ENCODE data around the gene ANGPTL3. TPM values are rescaled to one million over a fixed set of nuclear protein-coding genes. Genes with fewer than 3 reads are reported as not detected.

ANGPTL3 gene
- total RNA-seq, 4 donors from 2014 or later: not detected

GRCh38 chr1:62612770-62613169 is 15.4 kb downstream of the ANGPTL3 start:
- no peak for TF ChIP-seq CTCF (IDR thresholded peaks at IDR 0.05; ENCODE audit: low read depth)

GRCh38 chr1:62613325-62613727 is 16.0 kb downstream of the ANGPTL3 start:
- no peak for TF ChIP-seq CTCF (IDR thresholded peaks at IDR 0.05; ENCODE audit: low read depth)

GRCh38 chr1:62613890-62614289 is 16.6 kb downstream of the ANGPTL3 start:
- TF ChIP-seq CTCF (IDR thresholded peaks at IDR 0.05; ENCODE audit: low read depth): no peak

GRCh38 chr1:62621907-62622306 is 24.6 kb downstream of the ANGPTL3 start:
- no peak for TF ChIP-seq CTCF (IDR thresholded peaks at IDR 0.05; ENCODE audit: low read depth)

GRCh38 chr1:62625415-62625814 is 28.1 kb downstream of the ANGPTL3 start:
- no peak for TF ChIP-seq CTCF (IDR thresholded peaks at IDR 0.05; ENCODE audit: low read depth)

GRCh38 chr1:62628506-62628905 is 31.2 kb downstream of the ANGPTL3 start:
- no peak for TF ChIP-seq CTCF (IDR thresholded peaks at IDR 0.05; ENCODE audit: low read depth)

GRCh38 chr1:62637392-62638105 is 40.2 kb downstream of the ANGPTL3 start:
- no peak for TF ChIP-seq CTCF (IDR thresholded peaks at IDR 0.05; ENCODE audit: low read depth)
